Bronchial epithelial cell (primary cell): ENCODE results near the gene PTPRN2. TPM values are rescaled to one million over a fixed set of nuclear protein-coding genes. Genes with fewer than 3 reads are reported as not detected.
A peak's percentile ranks its signal among the peaks of the same experiment; 100 is the strongest.
"Not testable (repeated sequence)": the region's sequence is repeated elsewhere in the genome, so short reads cannot be mapped to it uniquely, and the experiment has no call there.

ENCODE experiments used
- DNase-seq: peaks from one replicate; pipeline ENCODE4 v3.0.0-alpha.2; 2010; ENCODE audit warnings: low read depth
- FAIRE-seq: peaks from 2 replicates; lab custom pipeline; 2011; peaks lifted over from hg19 to GRCh38; lab: Jason Lieb, UNC
- H3K27me3 ChIP-seq: 2 replicates; pipeline ENCODE4 v1.5.1; 2011; ENCODE audit warnings: low read length; ENCODE audit not compliant: control insufficient read depth, insufficient read depth
- H3K36me3 ChIP-seq: 2 replicates; pipeline ENCODE4 v1.5.1; 2011; ENCODE audit warnings: low read length; ENCODE audit not compliant: control insufficient read depth, insufficient read depth
- H3K4me3 ChIP-seq: 2 replicates; pipeline ENCODE4 v1.5.1; 2011; ENCODE audit warnings: mild to moderate bottlenecking, low read depth, low read length, control low read depth
- CTCF ChIP-seq: IDR thresholded peaks from 2 replicates; pipeline ENCODE4 v1.5.1; 2011; ENCODE audit warnings: mild to moderate bottlenecking, moderate library complexity, low read length, control low read depth, inconsistent platforms; ENCODE audit not compliant: insufficient read depth, severe bottlenecking
- total RNA-seq: library from RNA; depleted of rRNA; stranded (reverse); fragments of >200 nt; gene quantifications from 2 replicates; pipeline ENCODE4 v1.2.1, GENCODE V29; 2014

The PTPRN2 gene
- total RNA-seq, 1 donor from 2014 or later: 1.1 TPM

GRCh38 chr7:158049271-158049670, 538.4 kb downstream of the PTPRN2 start:
- Histone ChIP-seq H3K27me3 (no peaks in the 10 kb centered on the region), H3K36me3 (no peaks in the 10 kb centered on the region), H3K4me3 (no peak overlapping the region)
- TF ChIP-seq CTCF: no peak
- FAIRE-seq (no peak), DNase-seq (no peak)

GRCh38 chr7:158048569-158048968, 539.1 kb downstream of the PTPRN2 start:
- FAIRE-seq (peak; percentile 96), DNase-seq (no peak)
- Histone ChIP-seq H3K36me3 (no peaks in the 10 kb centered on the region), H3K4me3 (no peak overlapping the region), H3K27me3 (no peaks in the 10 kb centered on the region)
- no peak for TF ChIP-seq CTCF

GRCh38 chr7:158047391-158048059, 540.1 kb downstream of the PTPRN2 start:
- no peak overlapping the region for H3K4me3 ChIP-seq
- no peak for TF ChIP-seq CTCF
- no peaks in the 10 kb centered on the region for H3K27me3 ChIP-seq
- no peaks in the 10 kb centered on the region for H3K36me3 ChIP-seq
- DNase-seq: no peak
- FAIRE-seq: no peak

DNA sequence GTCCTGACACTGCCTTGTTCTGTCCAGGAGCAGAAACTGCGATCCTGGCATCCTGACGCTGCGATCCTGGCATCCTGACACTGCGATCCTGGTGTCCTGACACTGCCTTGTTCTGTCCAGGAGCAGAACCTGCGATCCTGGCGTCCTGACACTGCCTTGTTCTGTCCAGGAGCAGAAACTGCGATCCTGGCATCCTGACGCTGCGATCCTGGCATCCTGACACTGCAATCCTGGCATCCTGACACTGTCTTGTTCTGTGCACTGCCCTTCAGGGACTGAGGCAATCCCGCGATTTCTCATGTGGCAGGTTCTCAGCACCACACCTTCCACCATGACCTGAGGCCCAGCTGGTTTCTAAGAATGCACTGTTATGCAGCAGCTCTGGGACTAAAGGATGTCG, 541.4 kb downstream of the PTPRN2 start:
- not testable (repeated sequence) for DNase-seq, H3K36me3 ChIP-seq, H3K27me3 ChIP-seq, H3K4me3 ChIP-seq
- FAIRE-seq: peak; percentile 90

GRCh38 chr7:158044482-158044823, 543.2 kb downstream of the PTPRN2 start:
- TF ChIP-seq CTCF: no peak
- no peak overlapping the region for H3K4me3 ChIP-seq
- H3K27me3 ChIP-seq: no peaks in the 10 kb centered on the region
- no peak for FAIRE-seq
- no peaks in the 10 kb centered on the region for H3K36me3 ChIP-seq
- DNase-seq: no peak

DNA sequence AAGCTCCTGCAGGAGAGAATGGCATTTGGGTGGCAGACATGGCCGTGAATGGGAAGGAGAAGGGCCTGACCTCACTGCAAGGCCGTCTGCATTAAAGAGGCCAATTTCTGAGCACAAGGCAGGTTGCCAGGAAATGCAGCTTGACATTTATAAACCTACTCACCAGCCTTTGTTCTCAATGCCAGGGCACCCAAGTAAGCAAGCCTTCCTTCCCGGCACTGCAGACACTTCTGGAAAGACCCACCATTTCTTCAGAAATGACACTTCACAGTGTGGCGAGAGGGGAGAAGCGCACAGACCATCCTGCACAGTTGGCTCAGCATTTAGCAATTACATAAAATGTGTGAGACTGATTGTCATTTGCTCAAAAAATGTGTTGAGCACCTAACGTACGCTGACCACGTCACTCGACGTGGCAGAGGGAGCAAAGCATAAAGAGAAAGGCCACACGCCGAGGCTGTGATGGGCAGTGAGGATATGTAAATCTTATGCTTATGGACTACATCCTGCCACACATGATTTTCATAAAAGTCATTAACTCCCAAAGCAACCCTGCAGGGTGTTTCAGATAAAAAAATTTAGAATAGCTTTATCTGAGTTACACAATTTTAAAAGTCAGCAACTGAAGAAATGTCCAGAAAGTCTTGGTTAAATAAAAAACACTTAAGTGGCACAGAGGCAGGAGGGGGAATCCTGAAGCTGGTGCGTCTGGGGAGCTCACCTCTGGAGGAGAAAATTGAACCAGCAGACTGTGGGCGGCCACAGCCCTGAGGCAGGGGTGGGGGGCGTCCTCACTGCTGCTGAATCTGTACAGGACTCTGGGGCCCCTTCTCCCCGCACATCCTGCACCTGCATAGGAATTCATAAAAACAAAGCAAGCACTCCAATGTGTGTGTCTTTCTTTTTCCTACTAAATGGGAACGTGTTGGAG, 543.8 kb downstream of the PTPRN2 start:
- H3K36me3 ChIP-seq: no peaks in the 10 kb centered on the region
- no peak for TF ChIP-seq CTCF
- FAIRE-seq: peak; percentile 58
- no peak overlapping the region for H3K4me3 ChIP-seq
- H3K27me3 ChIP-seq: no peaks in the 10 kb centered on the region
- DNase-seq: no peak
